ENCODE results near the gene SLC25A47.

GRCh38 chr14:100332797-100333196, 9.7 kb downstream of the SLC25A47 start:
- no peak for TF ChIP-seq ZFX (CRISPR knock-in tag; IDR thresholded peaks at IDR 0.05)
- no peak for TF ChIP-seq PRDM10 (IDR thresholded peaks at IDR 0.05; ENCODE audit: partially characterized antibody)
- TF ChIP-seq SIN3A (IDR thresholded peaks at IDR 0.05; ENCODE audit: borderline replicate concordance in 2 of 2, control insufficient read depth in 1 of 2, low read depth in 2 of 2, low read length in 2 of 2) = no peak
- no peak for TF ChIP-seq SMC3 (conservative IDR thresholded peaks at IDR 0.05; ENCODE audit: insufficient read depth, low read depth, low read length)
- no peak for TF ChIP-seq SOX6 (IDR thresholded peaks at IDR 0.05)
- no peak for TF ChIP-seq CXXC5 (CRISPR knock-in tag; IDR thresholded peaks at IDR 0.05)
- TF ChIP-seq ARID1B (IDR thresholded peaks at IDR 0.05) = no peak
- no peak for TF ChIP-seq RCOR1 (IDR thresholded peaks at IDR 0.05; ENCODE audit: borderline replicate concordance in 1 of 2, low read depth in 2 of 2, low read length in 2 of 2)
- no peak; the same call in 1 of the 2 replicates for TF ChIP-seq POLR2A (conservative IDR thresholded peaks at IDR 0.05)
- TF ChIP-seq SMAD4 (CRISPR knock-in tag; conservative IDR thresholded peaks at IDR 0.05) = no peak
- TF ChIP-seq NR3C1 (CRISPR knock-in tag; IDR thresholded peaks at IDR 0.05) = no peak

All from K562 (cell line).